Measurements from ENCODE around the gene ARMH1. TPM values are rescaled to one million over a fixed set of nuclear protein-coding genes. Genes with fewer than 3 reads are reported as not detected.

The ARMH1 gene
- polyA plus RNA-seq, 1 of the 3 experiments (the other 2 are of a cell fraction) = 6.6 TPM

DNA sequence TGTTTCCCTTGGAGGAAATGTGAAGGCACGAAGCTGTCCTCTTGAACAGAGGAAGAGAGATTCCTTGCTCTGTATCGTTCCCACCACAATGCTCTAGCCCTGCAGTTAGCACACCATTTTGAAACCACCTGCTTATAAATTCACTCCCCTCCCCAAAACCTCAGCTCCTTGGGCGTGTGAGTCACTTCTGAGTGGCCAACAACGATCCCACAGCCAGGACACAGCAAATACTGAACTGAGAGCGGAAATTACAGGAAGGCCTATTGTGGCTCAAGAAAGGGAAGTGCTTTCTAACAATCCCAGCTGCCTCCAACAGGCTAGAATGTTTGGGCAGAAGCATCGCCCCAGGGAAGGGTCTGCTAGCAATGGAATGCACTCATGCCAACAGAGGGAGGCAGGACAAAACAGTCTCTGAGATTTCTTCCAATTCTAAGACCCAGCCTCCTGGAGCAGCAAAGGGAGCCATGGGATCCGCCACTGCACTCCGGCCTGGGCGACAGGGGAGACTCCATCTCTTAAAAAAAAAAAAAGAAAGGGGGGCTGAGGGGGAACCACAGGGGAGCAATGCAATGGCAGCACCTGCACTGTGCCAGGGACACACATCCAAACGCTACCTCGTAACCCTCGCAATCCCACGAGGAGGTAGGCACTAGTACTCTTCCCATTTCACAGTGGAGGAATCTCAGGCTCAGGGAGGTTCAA lies 2.1 kb upstream of the ARMH1 start:
- Histone ChIP-seq H2AFZ (ENCODE audit: low read depth) (no peak overlapping the region), H3K27ac (ENCODE audit: low read depth in 2 of 2, low read length in 1 of 2) (no peak overlapping the region), H3K9me3 (no peaks in the 10 kb centered on the region), H3K9me2 (no peaks in the 10 kb centered on the region), H3K4me1 (ENCODE audit: control insufficient read depth in 1 of 2, insufficient read depth in 2 of 2, low read depth in 1 of 2, low read length in 1 of 2) (peaks cover 7 to 24% of the 10 kb centered on the region in 2 experiments; a peak in 1 of 4 replicates), H3K27me3 (ENCODE audit: insufficient read depth) (no peaks in the 10 kb centered on the region), H3F3A (replicated peaks; ENCODE audit: insufficient read depth) (no peaks in the 10 kb centered on the region), H4K20me1 (ENCODE audit: insufficient read depth) (no peaks in the 10 kb centered on the region), H3K4me2 (no peak overlapping the region; the same call in 1 of the 2 replicates), H3K9ac (no peak overlapping the region), H3K79me2 (ENCODE audit: insufficient read depth) (peaks cover 6% of the 10 kb centered on the region; the same call in 1 of the 2 replicates), H3K36me3 (replicated peaks in 1 of 2; ENCODE audit: control insufficient read depth in 1 of 2, insufficient read depth in 2 of 2, low read length in 1 of 2) (no peaks in the 10 kb centered on the region), H3K4me3 (ENCODE audit: low read depth in 2 of 2, low read length in 1 of 2) (no peak overlapping the region)
- no peak for TF ChIP-seq RFX5 (IDR thresholded peaks at IDR 0.05; ENCODE audit: low read length)
- no peak for TF ChIP-seq JUND (IDR thresholded peaks at IDR 0.05)
- no peak for TF ChIP-seq NFIC (IDR thresholded peaks at IDR 0.05; ENCODE audit: borderline replicate concordance)
- no peak for TF ChIP-seq NRF1 (IDR thresholded peaks at IDR 0.05; ENCODE audit: low read depth, low read length)
- TF ChIP-seq ELF1 (IDR thresholded peaks at IDR 0.05) = no peak
- TF ChIP-seq FOXJ3 (CRISPR knock-in tag; IDR thresholded peaks at IDR 0.05) = no peak
- 83% methylated on average over 13 of the region's 13 CpGs for whole genome bisulfite sequencing (ENCODE audit: low lambda C conversion rate)
- no peak for DNase-seq
- ChIA-PET POLR2A (interaction anchor here (0.5 kb wide), 1 partner anchor 348 kb away, joined by 3 read pairs; no protein-coding TSS in a partner anchor), CTCF (interaction anchor here (0.6 to 5.9 kb wide), 6 partner anchors 10 to 272 kb away, joined by 3 to 48 read pairs (median 5); no protein-coding TSS in a partner anchor)

DNA sequence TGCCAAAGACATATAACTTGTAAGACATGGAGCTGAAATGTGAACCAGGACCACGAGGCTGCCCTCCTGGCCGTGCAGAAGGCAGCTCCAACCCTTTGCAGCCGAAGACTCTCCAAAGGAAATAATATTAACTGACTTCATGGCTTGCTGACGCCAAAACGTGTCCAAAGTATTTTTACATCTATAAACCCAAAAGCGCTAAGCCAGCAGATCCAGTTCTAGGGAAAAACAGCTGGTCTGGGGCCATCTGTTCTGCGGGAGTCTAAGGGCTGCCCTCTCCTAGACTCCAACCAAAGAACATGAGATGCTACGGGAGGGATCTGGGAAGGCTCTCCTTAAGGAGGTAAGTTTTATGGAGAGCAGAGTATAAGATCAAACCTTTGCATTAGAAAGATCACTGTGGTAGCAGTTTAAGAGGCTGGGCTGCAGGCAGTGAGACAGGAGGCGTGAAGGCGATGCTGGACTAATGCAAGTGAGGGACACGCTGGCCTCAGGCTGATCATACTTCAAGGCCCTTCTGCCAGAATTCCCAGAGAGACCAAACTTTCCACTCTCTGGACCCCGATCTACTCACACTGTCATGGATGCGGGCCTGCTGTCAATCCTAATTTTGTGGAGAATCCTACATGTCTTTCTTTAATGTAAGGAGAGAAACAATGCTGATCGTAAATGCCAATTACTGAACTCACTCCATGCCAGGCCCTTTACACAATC lies 1.4 kb upstream of the ARMH1 start:
- no peaks in the 10 kb centered on the region for H3K27me3 ChIP-seq (ENCODE audit: insufficient read depth)
- H3K9ac ChIP-seq = peak overlapping the region; percentile 70
- H3K4me1 ChIP-seq (ENCODE audit: control insufficient read depth in 1 of 2, insufficient read depth in 2 of 2, low read depth in 1 of 2, low read length in 1 of 2) = peaks cover 7 to 24% of the 10 kb centered on the region in 2 experiments; a peak in 1 of 4 replicates
- H4K20me1 ChIP-seq (ENCODE audit: insufficient read depth) = no peaks in the 10 kb centered on the region
- ChIA-PET POLR2A (interaction anchor here (1.3 to 1.6 kb wide), 3 partner anchors 13 to 42 kb away, joined by 6 to 8 read pairs (median 7); no protein-coding TSS in a partner anchor), CTCF (interaction anchor here (0.7 to 5.9 kb wide), 7 partner anchors 11 to 78 kb away, joined by 3 to 48 read pairs (median 5); no protein-coding TSS in a partner anchor)
- H3K79me2 ChIP-seq (ENCODE audit: insufficient read depth) = peaks cover 6% of the 10 kb centered on the region; the same call in 1 of the 2 replicates
- TF ChIP-seq, protein P1, sequence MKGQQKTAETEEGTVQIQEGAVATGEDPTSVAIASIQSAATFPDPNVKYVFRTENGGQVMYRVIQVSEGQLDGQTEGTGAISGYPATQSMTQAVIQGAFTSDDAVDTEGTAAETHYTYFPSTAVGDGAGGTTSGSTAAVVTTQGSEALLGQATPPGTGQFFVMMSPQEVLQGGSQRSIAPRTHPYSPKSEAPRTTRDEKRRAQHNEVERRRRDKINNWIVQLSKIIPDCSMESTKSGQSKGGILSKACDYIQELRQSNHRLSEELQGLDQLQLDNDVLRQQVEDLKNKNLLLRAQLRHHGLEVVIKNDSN (IDR thresholded peaks at IDR 0.05; ENCODE audit: borderline replicate concordance, low read depth) = no peak
- TF ChIP-seq NFIC (IDR thresholded peaks at IDR 0.05; ENCODE audit: borderline replicate concordance) (no peak), SMC3 (IDR thresholded peaks at IDR 0.05; ENCODE audit: low read depth, low read length) (no peak), TEAD4 (IDR thresholded peaks at IDR 0.05; ENCODE audit: borderline replicate concordance, insufficient read depth) (no peak), TAF1 (IDR thresholded peaks at IDR 0.05; ENCODE audit: borderline replicate concordance, low read depth, low read length) (no peak), NRF1 (IDR thresholded peaks at IDR 0.05; ENCODE audit: low read depth, low read length) (no peak), SIN3A (IDR thresholded peaks at IDR 0.05; ENCODE audit: borderline replicate concordance, low read depth, low read length) (no peak), EZH2phosphoT487 (IDR thresholded peaks at IDR 0.05; ENCODE audit: borderline replicate concordance, low read depth) (no peak), FOSL2 (IDR thresholded peaks at IDR 0.05; ENCODE audit: borderline replicate concordance, low read depth) (no peak), RAD21 (IDR thresholded peaks at IDR 0.05; ENCODE audit: low read length) (no peak), MEF2A (IDR thresholded peaks at IDR 0.05; ENCODE audit: borderline replicate concordance, low read depth) (no peak), ELF1 (IDR thresholded peaks at IDR 0.05) (no peak), GABPA (IDR thresholded peaks at IDR 0.05; ENCODE audit: low read depth) (no peak), EP300 (IDR thresholded peaks at IDR 0.05; ENCODE audit: borderline replicate concordance in 1 of 2, low read depth in 1 of 2, low read length in 1 of 2) (no peak)
- TF ChIP-seq, protein P2, sequence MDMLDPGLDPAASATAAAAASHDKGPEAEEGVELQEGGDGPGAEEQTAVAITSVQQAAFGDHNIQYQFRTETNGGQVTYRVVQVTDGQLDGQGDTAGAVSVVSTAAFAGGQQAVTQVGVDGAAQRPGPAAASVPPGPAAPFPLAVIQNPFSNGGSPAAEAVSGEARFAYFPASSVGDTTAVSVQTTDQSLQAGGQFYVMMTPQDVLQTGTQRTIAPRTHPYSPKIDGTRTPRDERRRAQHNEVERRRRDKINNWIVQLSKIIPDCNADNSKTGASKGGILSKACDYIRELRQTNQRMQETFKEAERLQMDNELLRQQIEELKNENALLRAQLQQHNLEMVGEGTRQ (IDR thresholded peaks at IDR 0.05; ENCODE audit: borderline replicate concordance, low read depth, low read length) = no peak
- TF ChIP-seq, protein P3, sequence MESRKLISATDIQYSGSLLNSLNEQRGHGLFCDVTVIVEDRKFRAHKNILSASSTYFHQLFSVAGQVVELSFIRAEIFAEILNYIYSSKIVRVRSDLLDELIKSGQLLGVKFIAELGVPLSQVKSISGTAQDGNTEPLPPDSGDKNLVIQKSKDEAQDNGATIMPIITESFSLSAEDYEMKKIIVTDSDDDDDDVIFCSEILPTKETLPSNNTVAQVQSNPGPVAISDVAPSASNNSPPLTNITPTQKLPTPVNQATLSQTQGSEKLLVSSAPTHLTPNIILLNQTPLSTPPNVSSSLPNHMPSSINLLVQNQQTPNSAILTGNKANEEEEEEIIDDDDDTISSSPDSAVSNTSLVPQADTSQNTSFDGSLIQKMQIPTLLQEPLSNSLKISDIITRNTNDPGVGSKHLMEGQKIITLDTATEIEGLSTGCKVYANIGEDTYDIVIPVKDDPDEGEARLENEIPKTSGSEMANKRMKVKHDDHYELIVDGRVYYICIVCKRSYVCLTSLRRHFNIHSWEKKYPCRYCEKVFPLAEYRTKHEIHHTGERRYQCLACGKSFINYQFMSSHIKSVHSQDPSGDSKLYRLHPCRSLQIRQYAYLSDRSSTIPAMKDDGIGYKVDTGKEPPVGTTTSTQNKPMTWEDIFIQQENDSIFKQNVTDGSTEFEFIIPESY (IDR thresholded peaks at IDR 0.05; ENCODE audit: borderline replicate concordance, low read depth) = no peak
- TF ChIP-seq, protein P4, sequence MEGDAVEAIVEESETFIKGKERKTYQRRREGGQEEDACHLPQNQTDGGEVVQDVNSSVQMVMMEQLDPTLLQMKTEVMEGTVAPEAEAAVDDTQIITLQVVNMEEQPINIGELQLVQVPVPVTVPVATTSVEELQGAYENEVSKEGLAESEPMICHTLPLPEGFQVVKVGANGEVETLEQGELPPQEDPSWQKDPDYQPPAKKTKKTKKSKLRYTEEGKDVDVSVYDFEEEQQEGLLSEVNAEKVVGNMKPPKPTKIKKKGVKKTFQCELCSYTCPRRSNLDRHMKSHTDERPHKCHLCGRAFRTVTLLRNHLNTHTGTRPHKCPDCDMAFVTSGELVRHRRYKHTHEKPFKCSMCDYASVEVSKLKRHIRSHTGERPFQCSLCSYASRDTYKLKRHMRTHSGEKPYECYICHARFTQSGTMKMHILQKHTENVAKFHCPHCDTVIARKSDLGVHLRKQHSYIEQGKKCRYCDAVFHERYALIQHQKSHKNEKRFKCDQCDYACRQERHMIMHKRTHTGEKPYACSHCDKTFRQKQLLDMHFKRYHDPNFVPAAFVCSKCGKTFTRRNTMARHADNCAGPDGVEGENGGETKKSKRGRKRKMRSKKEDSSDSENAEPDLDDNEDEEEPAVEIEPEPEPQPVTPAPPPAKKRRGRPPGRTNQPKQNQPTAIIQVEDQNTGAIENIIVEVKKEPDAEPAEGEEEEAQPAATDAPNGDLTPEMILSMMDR (IDR thresholded peaks at IDR 0.05) = no peak
- peak overlapping the region; percentile 68 to 77 for H3K4me3 ChIP-seq (ENCODE audit: low read depth in 2 of 2, low read length in 1 of 2)
- H2AFZ ChIP-seq (ENCODE audit: low read depth) = peak overlapping the region; percentile 96
- H3K9me3 ChIP-seq = no peaks in the 10 kb centered on the region
- peak overlapping the region; percentile 76 to 94 for H3K27ac ChIP-seq (ENCODE audit: low read depth in 2 of 2, low read length in 1 of 2)
- no peaks in the 10 kb centered on the region for H3K36me3 ChIP-seq (replicated peaks in 1 of 2; ENCODE audit: control insufficient read depth in 1 of 2, insufficient read depth in 2 of 2, low read length in 1 of 2)
- no peaks in the 10 kb centered on the region for H3K9me2 ChIP-seq
- H3K4me2 ChIP-seq = peak overlapping the region; percentile 93
- H3F3A ChIP-seq (replicated peaks; ENCODE audit: insufficient read depth) = no peaks in the 10 kb centered on the region
- 90% methylated on average over 14 of the region's 14 CpGs for WGBS (ENCODE audit: low lambda C conversion rate)
- no peak for DNase-seq
